T-cell (primary cell): ENCODE data around the gene PTPRO. TPM values are rescaled to one million over a fixed set of nuclear protein-coding genes. Genes with fewer than 3 reads are reported as not detected.

Source experiments
- ATAC-seq, 4 experiments: fragments of 200-7000 bp in 3 of 4; fragments of 150-1000 bp in 1 of 4; cut with Tn5 transposase; replicated peaks in 1 of 4; 1 replicate in 3 of 4; 2 replicates in 1 of 4; pipeline ENCODE4 v1.10.0; 2021; ENCODE audit warnings: moderate library complexity in 3 of 4, mild to moderate bottlenecking in 2 of 4, moderate number of reproducible peaks in 1 of 4
- CTCF ChIA-PET, 2 donors: fragments of 300-600 bp; sonication (Branson Sonifier 250); formaldehyde crosslinking; loops; one replicate each; lab custom pipeline; 2022; ENCODE audit warnings: antibody characterized with exemption in 2 of 2; lab: Charles Lee
- POLR2A ChIA-PET, 2 donors: fragments of 300-600 bp; sonication (Branson Sonifier 250); formaldehyde crosslinking; loops; one replicate each; lab custom pipeline; 2022; ENCODE audit warnings: antibody characterized with exemption in 2 of 2; lab: Charles Lee
- DNase-seq, 35 experiments: peaks; one replicate each; pipeline versions ENCODE4 v3.0.0 to v3.0.0-alpha.2; 2013 to 2023
- H3K27ac ChIP-seq: one replicate; pipeline ENCODE4 v1.5.1; 2013; ENCODE audit warnings: low read length
- H3K27me3 ChIP-seq, 2 experiments: replicated peaks in 1 of 2; 1 replicate in 1 of 2; 2 replicates in 1 of 2; pipeline versions ENCODE4 v1.6.1 to v1.7.0; 2013; ENCODE audit warnings: low read length in 1 of 2, mixed read lengths in 1 of 2; ENCODE audit not compliant: control insufficient read depth in 2 of 2, insufficient read depth in 2 of 2; ENCODE audit errors: extremely low read depth in 1 of 2
- H3K36me3 ChIP-seq, 2 donors: 1 replicate in 1 of 2; 2 replicates in 1 of 2; pipeline versions ENCODE4 v1.6.1 to v1.7.0; 2013; ENCODE audit warnings: low read length in 1 of 2; ENCODE audit not compliant: control insufficient read depth in 2 of 2, insufficient read depth in 1 of 2; ENCODE audit errors: extremely low read depth in 1 of 2
- H3K4me1 ChIP-seq, 2 experiments: 1 replicate in 1 of 2; 2 replicates in 1 of 2; pipeline versions ENCODE4 v1.6.1 to v1.7.0; 2013; ENCODE audit warnings: low read length in 2 of 2, mixed read lengths in 1 of 2; ENCODE audit not compliant: insufficient read depth in 2 of 2, control insufficient read depth in 1 of 2; ENCODE audit errors: extremely low read depth in 1 of 2
- H3K4me3 ChIP-seq, 2 donors: 1 replicate in 1 of 2; 2 replicates in 1 of 2; pipeline versions ENCODE4 v1.5.1 to v1.7.0; 2013; ENCODE audit warnings: mild to moderate bottlenecking in 2 of 2, low read length in 1 of 2, moderate library complexity in 1 of 2; ENCODE audit not compliant: control insufficient read depth in 1 of 2; ENCODE audit errors: extremely low read depth in 1 of 2
- H3K9me3 ChIP-seq: 2 replicates; pipeline ENCODE4 v1.7.0; 2013
- H3K27ac Mint-ChIP-seq, 2 donors: one replicate each; pipeline ENCODE4 v1.8.0; 2020 to 2021; ENCODE audit warnings: mild to moderate bottlenecking in 2 of 2, mixed read lengths in 2 of 2
- H3K27me3 Mint-ChIP-seq, 2 donors: one replicate each; pipeline ENCODE4 v1.8.0; 2021 to 2022; ENCODE audit warnings: mixed read lengths in 2 of 2
- H3K36me3 Mint-ChIP-seq: one replicate; pipeline ENCODE4 v1.8.0; 2021; ENCODE audit warnings: mixed read lengths
- H3K4me1 Mint-ChIP-seq, 3 donors: one replicate each; pipeline ENCODE4 v1.8.0; 2020 to 2022; ENCODE audit warnings: mixed read lengths in 3 of 3, mild to moderate bottlenecking in 1 of 3
- H3K4me3 Mint-ChIP-seq, 3 donors: one replicate each; pipeline ENCODE4 v1.8.0; 2020 to 2022; ENCODE audit warnings: mild to moderate bottlenecking in 3 of 3, mixed read lengths in 3 of 3, moderate library complexity in 3 of 3
- H3K9me3 Mint-ChIP-seq, 3 donors: one replicate each; pipeline ENCODE4 v1.8.0; 2020 to 2022; ENCODE audit warnings: mixed read lengths in 3 of 3
- WGBS: methylation state at CpG from one replicate; pipeline ENCODE4 v1.1.5; 2013; ENCODE audit warnings: missing lambda C conversion rate; ENCODE audit not compliant: insufficient coverage; 5-methylcytosine and 5-hydroxymethylcytosine counted together
- total RNA-seq, 35 experiments: library from RNA in 6 of 35; stranded (reverse) in 6 of 35; fragments of 120-200 nt in 1 of 35; gene quantifications; one replicate each; pipeline versions ENCODE4 v1.2.1 to v1.2.4 and lab custom pipeline; 2013 to 2026

The PTPRO gene
- total RNA-seq, 5 donors from 2014 or later (not counting 1 experiment from before 2014, with no cell fraction given), result 1.1 to 11.5 (median 6.3) TPM

GRCh38 chr12:15620741-15621539, 298.6 kb downstream of the PTPRO start:
- DNase-seq (no peak), ATAC-seq (no peak)
- H3K27ac ChIP-seq, result no peak overlapping the region
- Mint-ChIP-seq H3K9me3 (peaks cover 0 to 5% (median 0%) of the 10 kb centered on the region in 3 donors), H3K27me3 (peaks cover 9 to 15% of the 10 kb centered on the region in 2 donors), H3K4me3 (no peak overlapping the region), H3K4me1 (no peaks in the 10 kb centered on the region), H3K27ac (no peak overlapping the region), H3K36me3 (peaks cover 6% of the 10 kb centered on the region)
- 100% methylated on average over 1 of the region's 4 CpGs for WGBS
- no peak overlapping the region for H3K4me3 ChIP-seq
- H3K36me3 ChIP-seq, result no peaks in the 10 kb centered on the region
- no peaks in the 10 kb centered on the region for H3K4me1 ChIP-seq
- POLR2A ChIA-PET, result no interaction called here
- H3K27me3 ChIP-seq, result peaks cover 0 to 3% of the 10 kb centered on the region in 2 experiments
- CTCF ChIA-PET, result no interaction called here
- no peaks in the 10 kb centered on the region for H3K9me3 ChIP-seq

- Histone ChIP-seq H3K9me3 (no peaks in the 10 kb centered on the region), H3K27me3 (no peaks in the 10 kb centered on the region), H3K4me3 (no peak overlapping the region), H3K4me1 (no peaks in the 10 kb centered on the region), H3K27ac (no peak overlapping the region), H3K36me3 (no peaks in the 10 kb centered on the region)
- Mint-ChIP-seq H3K9me3 (no peaks in the 10 kb centered on the region), H3K36me3 (no peaks in the 10 kb centered on the region), H3K4me3 (no peak overlapping the region), H3K4me1 (no peaks in the 10 kb centered on the region), H3K27me3 (no peaks in the 10 kb centered on the region), H3K27ac (no peak overlapping the region)
- DNase-seq (no peak), ATAC-seq (no peak)
- ChIA-PET POLR2A (no interaction called here), CTCF (interaction anchor here in 1 of 2 donors (0.7 kb wide), 1 partner anchor 779 kb away, joined by 4 read pairs; no protein-coding TSS in a partner anchor)
- WGBS, result 100% methylated on average over 1 of the region's 2 CpGs
These were observed 302.8 kb downstream of the PTPRO start for GRCh38 chr12:15625075-15625474.

GRCh38 chr12:15627995-15628945, 306.0 kb downstream of the PTPRO start:
- ATAC-seq (no peak), DNase-seq (no peak)
- Histone ChIP-seq H3K36me3 (no peaks in the 10 kb centered on the region), H3K4me3 (no peak overlapping the region), H3K4me1 (no peaks in the 10 kb centered on the region), H3K27ac (no peak overlapping the region), H3K9me3 (no peaks in the 10 kb centered on the region), H3K27me3 (no peaks in the 10 kb centered on the region)
- Mint-ChIP-seq H3K36me3 (no peaks in the 10 kb centered on the region), H3K27ac (no peak overlapping the region), H3K4me1 (no peaks in the 10 kb centered on the region), H3K9me3 (no peaks in the 10 kb centered on the region), H3K4me3 (no peak overlapping the region), H3K27me3 (no peaks in the 10 kb centered on the region)
- ChIA-PET POLR2A (no interaction called here), CTCF (no interaction called here)
- WGBS, result 63% methylated on average over 2 of the region's 4 CpGs

- H3K4me1 ChIP-seq, result no peaks in the 10 kb centered on the region
- ATAC-seq (no peak), DNase-seq (no peak)
- no peaks in the 10 kb centered on the region for H3K27me3 ChIP-seq
- Mint-ChIP-seq H3K9me3 (no peaks in the 10 kb centered on the region), H3K4me3 (no peak overlapping the region), H3K27me3 (peaks cover 0 to 3% of the 10 kb centered on the region in 2 donors), H3K4me1 (no peaks in the 10 kb centered on the region), H3K36me3 (no peaks in the 10 kb centered on the region), H3K27ac (no peak overlapping the region)
- H3K36me3 ChIP-seq, result no peaks in the 10 kb centered on the region
- ChIA-PET POLR2A (no interaction called here), CTCF (no interaction called here)
- H3K9me3 ChIP-seq, result no peaks in the 10 kb centered on the region
- no CpG with 5 or more reads among the region's 5 CpGs for WGBS
- H3K27ac ChIP-seq, result no peak overlapping the region
- H3K4me3 ChIP-seq, result no peak overlapping the region
These were observed 306.8 kb downstream of the PTPRO start for GRCh38 chr12:15629108-15629507.

GRCh38 chr12:15629761-15630160, 307.5 kb downstream of the PTPRO start:
- ChIA-PET CTCF (no interaction called here), POLR2A (no interaction called here)
- Histone ChIP-seq H3K4me1 (no peaks in the 10 kb centered on the region), H3K27me3 (no peaks in the 10 kb centered on the region), H3K36me3 (no peaks in the 10 kb centered on the region), H3K27ac (no peak overlapping the region), H3K9me3 (no peaks in the 10 kb centered on the region), H3K4me3 (no peak overlapping the region)
- no peak for ATAC-seq
- H3K9me3 Mint-ChIP-seq, result no peaks in the 10 kb centered on the region
- H3K27me3 Mint-ChIP-seq, result peaks cover 0 to 3% of the 10 kb centered on the region in 2 donors
- no peaks in the 10 kb centered on the region for H3K4me1 Mint-ChIP-seq
- no peaks in the 10 kb centered on the region for H3K36me3 Mint-ChIP-seq
- DNase-seq, result no peak
- no peak overlapping the region for H3K4me3 Mint-ChIP-seq
- no peak overlapping the region for H3K27ac Mint-ChIP-seq
- no CpG with 5 or more reads among the region's 3 CpGs for WGBS

GRCh38 chr12:15631007-15631715, 308.9 kb downstream of the PTPRO start:
- CTCF ChIA-PET, result no interaction called here
- H3K36me3 ChIP-seq, result no peaks in the 10 kb centered on the region
- no peaks in the 10 kb centered on the region for H3K36me3 Mint-ChIP-seq
- DNase-seq (no peak), ATAC-seq (no peak)
- whole genome bisulfite sequencing, result 100% methylated on average over 3 of the region's 6 CpGs
- H3K9me3 Mint-ChIP-seq, result no peaks in the 10 kb centered on the region
- no peak overlapping the region for H3K4me3 ChIP-seq
- H3K27me3 ChIP-seq, result no peaks in the 10 kb centered on the region
- H3K4me1 ChIP-seq, result no peaks in the 10 kb centered on the region
- H3K27ac Mint-ChIP-seq, result no peak overlapping the region
- H3K27ac ChIP-seq, result no peak overlapping the region
- H3K9me3 ChIP-seq, result no peaks in the 10 kb centered on the region
- H3K4me1 Mint-ChIP-seq, result no peaks in the 10 kb centered on the region
- H3K4me3 Mint-ChIP-seq, result no peak overlapping the region
- POLR2A ChIA-PET, result no interaction called here
- peaks cover 0 to 3% of the 10 kb centered on the region in 2 donors for H3K27me3 Mint-ChIP-seq
